Ovary (tissue), 9 donors: ENCODE results near the gene GNG12. TPM values are rescaled to one million over a fixed set of nuclear protein-coding genes. Genes with fewer than 3 reads are reported as not detected.

Experiments used
- DNase-seq, 5 donors: peaks; one replicate each; pipeline ENCODE4 v3.0.0-alpha.2; 2019 to 2020
- H3K27ac ChIP-seq, 2 donors: fragments of 200-600 bp; one replicate each; pipeline versions ENCODE4 v1.5.1 to v1.8.0; 2019 to 2022
- H3K27me3 ChIP-seq: fragments of 200-600 bp; one replicate; pipeline ENCODE4 v1.8.0; 2022
- H3K36me3 ChIP-seq: fragments of 200-600 bp; sonication (generic); one replicate; pipeline ENCODE4 v1.5.1; 2019
- H3K4me1 ChIP-seq: one replicate; pipeline ENCODE4 v1.8.1; 2013; ENCODE audit warnings: mild to moderate bottlenecking, moderate library complexity; ENCODE audit not compliant: insufficient read depth
- H3K4me3 ChIP-seq: fragments of 200-600 bp; sonication (generic); one replicate; pipeline ENCODE4 v1.5.1; 2017
- H3K9me3 ChIP-seq, 2 donors: fragments of 200-600 bp in 1 of 2; sonication (generic) in 1 of 2; one replicate each; pipeline versions ENCODE4 v1.5.1 to v1.8.1; 2013 to 2019; ENCODE audit warnings: mild to moderate bottlenecking in 1 of 2, moderate library complexity in 1 of 2
- CTCF ChIP-seq, 3 donors: fragments of 450-650 bp in 2 of 3; fragments of 200-600 bp in 1 of 3; IDR thresholded peaks; one replicate each; pipeline versions ENCODE4 v1.5.1 to v1.8.0; 2016 to 2022; ENCODE audit warnings: antibody characterized with exemption in 3 of 3, mild to moderate bottlenecking in 1 of 3
- EP300 ChIP-seq: sonication (generic); formaldehyde crosslinking; IDR thresholded peaks from one replicate; pipeline ENCODE4 v1.6.1; 2017; ENCODE audit warnings: antibody characterized with exemption
- POLR2A ChIP-seq: fragments of 450-650 bp; IDR thresholded peaks from one replicate; pipeline ENCODE4 v1.6.1; 2017; ENCODE audit warnings: antibody characterized with exemption, mild to moderate bottlenecking, moderate library complexity
- WGBS, 3 donors: extraction: QIAGEN DNeasy Blood & Tissue Kit in 1 of 3; methylation state at CpG; one replicate each; pipeline versions ENCODE4 v1.1.5 to v1.1.7; 2013 to 2017; 5-methylcytosine and 5-hydroxymethylcytosine counted together
- intact Hi-C, 4 donors: fragments of 100-400 bp; cut with DNase I; formaldehyde crosslinking; loops; one replicate each; pipeline versions ENCODE4 v1.11.0 to v1.15.1; 2022 to 2023
- polyA plus RNA-seq, 2 donors: library from polyadenylated mRNA; stranded (reverse); fragments of 200-250 nt in 1 of 2; fragments of 350-450 nt in 1 of 2; fragmentation: Illumina TruSeq in 1 of 2; extraction: RNeasy Lipid Tissue Mini Kit (QIAGEN cat#74804) in 1 of 2; gene quantifications; one replicate each; pipeline ENCODE4 v1.2.3, GENCODE V29; 2013 to 2014
- total RNA-seq, 7 donors: library from RNA; depleted of rRNA in 2 of 7; stranded (reverse); fragments of >200 nt in 2 of 7; fragmentation: NEBNext Ultra II Directional in 3 of 7; extraction: Animal tissue kit (Norgen Biotek cat#: 25700) in 3 of 7; gene quantifications; one replicate each; pipeline versions ENCODE4 v1.1.0 to v1.2.4, GENCODE V29; 2016 to 2023
- donor health status: DM: no; HTN: no; CAD: no; lungs with moderate emphysema.
- donor health status: DM: no; HTN: no; CAD: no.
- donor health status: Bipolar disorder and iron deficiency.
- donor health status: DM: yes; HTN: yes; CAD: no.
- donor health status: DM: no; HTN: no; CAD: no.
- donor health status: DM: yes; HTN: yes; CAD: no.

GNG12 gene
- total and polyA plus RNA-seq, 9 donors = 41.0 to 121 (median 68.0) TPM

GRCh38 chr1:67809887-67810286, 23.4 kb downstream of the GNG12 start:
- Histone ChIP-seq H3K27ac (no peak overlapping the region), H3K4me1 (peaks cover 2% of the 10 kb centered on the region), H3K4me3 (no peak overlapping the region), H3K36me3 (no peaks in the 10 kb centered on the region), H3K9me3 (no peaks in the 10 kb centered on the region), H3K27me3 (no peaks in the 10 kb centered on the region)
- WGBS, 3 donors = 92 to 95% (median 94%) methylated on average over 4 of the region's 4 CpGs
- DNase-seq = no peak
- intact Hi-C loops = no loop called here
- TF ChIP-seq POLR2A = no peak
- no peak for TF ChIP-seq CTCF (IDR thresholded peaks at IDR 0.05)
- no peak for TF ChIP-seq EP300

- peaks cover 13% of the 10 kb centered on the region for H3K4me1 ChIP-seq
- intact Hi-C loops = no loop called here
- no peak overlapping the region for H3K4me3 ChIP-seq
- DNase-seq = no peak
- H3K36me3 ChIP-seq = no peaks in the 10 kb centered on the region
- no peaks in the 10 kb centered on the region for H3K9me3 ChIP-seq
- TF ChIP-seq POLR2A = no peak
- TF ChIP-seq CTCF (IDR thresholded peaks at IDR 0.05) = no peak
- no peak for TF ChIP-seq EP300
- H3K27ac ChIP-seq = no peak overlapping the region
- no peaks in the 10 kb centered on the region for H3K27me3 ChIP-seq
Measured at GRCh38 chr1:67807282-67807681, 26.0 kb downstream of the GNG12 start.

GRCh38 chr1:67804710-67805109, 28.6 kb downstream of the GNG12 start:
- H3K4me1 ChIP-seq = peaks cover 13% of the 10 kb centered on the region
- DNase-seq = no peak
- H3K27ac ChIP-seq = no peak overlapping the region
- H3K27me3 ChIP-seq = no peaks in the 10 kb centered on the region
- H3K36me3 ChIP-seq = no peaks in the 10 kb centered on the region
- H3K9me3 ChIP-seq = no peaks in the 10 kb centered on the region
- intact Hi-C loops = no loop called here
- TF ChIP-seq EP300 = no peak
- TF ChIP-seq CTCF (IDR thresholded peaks at IDR 0.05) = no peak
- no peak for TF ChIP-seq POLR2A
- no peak overlapping the region for H3K4me3 ChIP-seq
- 86 to 92% (median 91%) methylated on average over 2 of the region's 2 CpGs for WGBS, 3 donors

GRCh38 chr1:67803380-67804279, 29.6 kb downstream of the GNG12 start:
- H3K27ac ChIP-seq = no peak overlapping the region
- H3K27me3 ChIP-seq = no peaks in the 10 kb centered on the region
- intact Hi-C loops = no loop called here
- H3K4me1 ChIP-seq = peaks cover 13% of the 10 kb centered on the region
- H3K36me3 ChIP-seq = no peaks in the 10 kb centered on the region
- TF ChIP-seq POLR2A (no peak), CTCF (IDR thresholded peaks at IDR 0.05) (no peak), EP300 (no peak)
- no peak overlapping the region for H3K4me3 ChIP-seq
- no peak for DNase-seq
- H3K9me3 ChIP-seq = no peaks in the 10 kb centered on the region
- WGBS, 3 donors = 50 to 57% (median 54%) methylated on average over 7 of the region's 7 CpGs
